SKM-1 (cell line): ENCODE measurements around the gene CMKLR1.

ENCODE experiments used
- DNase-seq: peaks from one replicate; lab custom pipeline; 2025; ENCODE audit not compliant: unreplicated experiment; lab: John Stamatoyannopoulos, UW

The CMKLR1 gene

GRCh38 chr12:108337235-108338223 is 1.6 kb downstream of the CMKLR1 start:
- DNase-seq: no peak

GRCh38 chr12:108335349-108336119 is 3.6 kb downstream of the CMKLR1 start:
- no peak for DNase-seq

GRCh38 chr12:108333898-108334699 is 5.0 kb downstream of the CMKLR1 start:
- no peak for DNase-seq

GRCh38 chr12:108332791-108333382 is 6.2 kb downstream of the CMKLR1 start:
- no peak for DNase-seq

- no peak for DNase-seq
These were observed 10.7 kb downstream of the CMKLR1 start for GRCh38 chr12:108328420-108328819.

- no peak for DNase-seq
These were observed 11.3 kb downstream of the CMKLR1 start for GRCh38 chr12:108327621-108328344.

GRCh38 chr12:108326254-108326750 is 12.8 kb downstream of the CMKLR1 start:
- DNase-seq: no peak

- no peak for DNase-seq
These were observed 13.6 kb downstream of the CMKLR1 start for GRCh38 chr12:108325549-108325948.

- no peak for DNase-seq
These were observed 14.1 kb downstream of the CMKLR1 start for GRCh38 chr12:108325018-108325358.

- DNase-seq: no peak
These were observed 14.6 kb downstream of the CMKLR1 start for GRCh38 chr12:108324351-108325017.

- no peak for DNase-seq
These were observed 15.5 kb downstream of the CMKLR1 start for GRCh38 chr12:108323581-108323980.

- DNase-seq: no peak
These were observed 16.1 kb downstream of the CMKLR1 start for GRCh38 chr12:108322998-108323397.

GRCh38 chr12:108321688-108322087 is 17.4 kb downstream of the CMKLR1 start:
- DNase-seq: no peak

- DNase-seq: no peak
These were observed 18.4 kb downstream of the CMKLR1 start for GRCh38 chr12:108320507-108321293.

- DNase-seq: no peak
These were observed 19.6 kb downstream of the CMKLR1 start for GRCh38 chr12:108319277-108320234.

GRCh38 chr12:108318472-108319275 is 20.4 kb downstream of the CMKLR1 start:
- no peak for DNase-seq
